Measurements from ENCODE around the gene RHOH. TPM values are rescaled to one million over a fixed set of nuclear protein-coding genes. Genes with fewer than 3 reads are reported as not detected.
A peak's percentile ranks its signal among the peaks of the same experiment; 100 is the strongest.

RHOH gene
- total and polyA plus RNA-seq, 9 of the 15 experiments (the other 6 are each of a cell fraction or from before 2014, with no cell fraction given), result 14.3 to 37.7 (median 23.2) TPM

DNA sequence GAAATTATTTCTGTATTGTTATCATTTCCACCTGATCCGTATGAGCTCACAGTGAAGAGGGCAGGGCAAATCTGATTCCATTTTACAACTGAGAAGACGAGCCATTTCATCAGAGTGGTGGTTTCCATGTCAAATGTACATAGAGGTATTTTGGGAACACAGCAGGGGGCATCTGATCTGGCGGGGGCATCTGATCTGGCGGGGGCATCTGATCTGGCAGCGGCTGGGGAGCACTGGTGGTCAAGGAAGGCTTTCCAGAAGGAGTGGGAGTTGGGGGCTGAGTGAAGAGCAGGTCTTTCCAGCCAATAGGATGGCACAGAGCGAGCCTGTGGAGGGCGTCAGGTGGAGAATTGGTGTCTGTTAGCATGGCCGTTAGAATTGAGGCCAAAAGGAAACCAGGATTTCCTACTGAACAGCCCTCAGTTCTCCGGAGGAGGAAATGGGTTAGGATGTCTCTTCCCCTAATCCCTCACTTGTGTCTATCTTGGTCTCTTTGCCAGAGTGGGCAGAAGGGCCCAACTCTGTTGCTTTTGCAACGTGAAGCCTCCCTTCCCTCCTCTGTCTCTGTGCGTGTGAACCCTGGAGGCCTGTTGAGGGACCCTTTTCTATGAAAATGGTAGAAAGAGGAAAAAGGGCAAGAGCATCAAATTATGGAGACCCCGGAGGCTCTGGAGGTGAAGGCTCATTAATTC is 41.3 kb downstream of the RHOH start (continued):
- peak; percentile 44; the same call in 1 of the 2 replicates for TF ChIP-seq ZNF707 (CRISPR knock-in tag; conservative IDR thresholded peaks at IDR 0.05)
- peak; percentile 85; the same call in 1 of the 2 replicates for TF ChIP-seq ZC3H4 (CRISPR knock-in tag; IDR thresholded peaks at IDR 0.05; ENCODE audit: borderline replicate concordance)
- TF ChIP-seq ZBED1 (IDR thresholded peaks at IDR 0.05), result no peak
- no peak for TF ChIP-seq ZFP30 (CRISPR knock-in tag; IDR thresholded peaks at IDR 0.05; ENCODE audit: borderline replicate concordance)
- TF ChIP-seq NR3C1 (CRISPR knock-in tag; IDR thresholded peaks at IDR 0.05), result no peak
- TF ChIP-seq TRIM28 (IDR thresholded peaks at IDR 0.05), result no peak
- no peak for TF ChIP-seq CBFA2T3 (IDR thresholded peaks at IDR 0.05)
- TF ChIP-seq ZNF253 (CRISPR knock-in tag; conservative IDR thresholded peaks at IDR 0.05), result no peak; the same call in 1 of the 2 replicates
- TF ChIP-seq NFE2 (IDR thresholded peaks at IDR 0.05; ENCODE audit: low read depth), result no peak
- TF ChIP-seq NFRKB (IDR thresholded peaks at IDR 0.05; ENCODE audit: low read depth), result peak; percentile 96; the same call in 1 of the 2 replicates
- no peak for TF ChIP-seq TAF9B (IDR thresholded peaks at IDR 0.05; ENCODE audit: partially characterized antibody)
- TF ChIP-seq FIP1L1 (IDR thresholded peaks at IDR 0.05; ENCODE audit: low read depth, low read length, poor library complexity, severe bottlenecking), result no peak
- TF ChIP-seq ZKSCAN3 (CRISPR knock-in tag; IDR thresholded peaks at IDR 0.05), result peak; percentile 47; the same call in 1 of the 2 replicates
- TF ChIP-seq CAMTA2 (CRISPR knock-in tag; conservative IDR thresholded peaks at IDR 0.05), result no peak
- TF ChIP-seq, protein P1, sequence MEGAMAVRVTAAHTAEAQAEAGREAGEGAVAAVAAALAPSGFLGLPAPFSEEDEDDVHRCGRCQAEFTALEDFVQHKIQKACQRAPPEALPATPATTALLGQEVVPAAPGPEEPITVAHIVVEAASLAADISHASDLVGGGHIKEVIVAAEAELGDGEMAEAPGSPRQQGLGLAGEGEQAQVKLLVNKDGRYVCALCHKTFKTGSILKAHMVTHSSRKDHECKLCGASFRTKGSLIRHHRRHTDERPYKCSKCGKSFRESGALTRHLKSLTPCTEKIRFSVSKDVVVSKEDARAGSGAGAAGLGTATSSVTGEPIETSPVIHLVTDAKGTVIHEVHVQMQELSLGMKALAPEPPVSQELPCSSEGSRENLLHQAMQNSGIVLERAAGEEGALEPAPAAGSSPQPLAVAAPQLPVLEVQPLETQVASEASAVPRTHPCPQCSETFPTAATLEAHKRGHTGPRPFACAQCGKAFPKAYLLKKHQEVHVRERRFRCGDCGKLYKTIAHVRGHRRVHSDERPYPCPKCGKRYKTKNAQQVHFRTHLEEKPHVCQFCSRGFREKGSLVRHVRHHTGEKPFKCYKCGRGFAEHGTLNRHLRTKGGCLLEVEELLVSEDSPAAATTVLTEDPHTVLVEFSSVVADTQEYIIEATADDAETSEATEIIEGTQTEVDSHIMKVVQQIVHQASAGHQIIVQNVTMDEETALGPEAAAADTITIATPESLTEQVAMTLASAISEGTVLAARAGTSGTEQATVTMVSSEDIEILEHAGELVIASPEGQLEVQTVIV (CRISPR knock-in tag; IDR thresholded peaks at IDR 0.05; ENCODE audit: borderline replicate concordance), result peak; percentile 11; the same call in 1 of the 2 replicates
- TF ChIP-seq LCOR (CRISPR knock-in tag; IDR thresholded peaks at IDR 0.05), result 0 out of 2 replicates have a peak, but pooled peaks have one; percentile 29
- peak; percentile 97 for TF ChIP-seq DMBX1 (CRISPR knock-in tag; IDR thresholded peaks at IDR 0.05; ENCODE audit: borderline replicate concordance)
- TF ChIP-seq SRSF9 (IDR thresholded peaks at IDR 0.05; ENCODE audit: borderline replicate concordance, low read depth, low read length), result no peak
- no peak for TF ChIP-seq ZNF217 (CRISPR knock-in tag; IDR thresholded peaks at IDR 0.05)
- no peak for TF ChIP-seq ZNF3 (CRISPR knock-in tag; IDR thresholded peaks at IDR 0.05)
- TF ChIP-seq, protein P2, sequence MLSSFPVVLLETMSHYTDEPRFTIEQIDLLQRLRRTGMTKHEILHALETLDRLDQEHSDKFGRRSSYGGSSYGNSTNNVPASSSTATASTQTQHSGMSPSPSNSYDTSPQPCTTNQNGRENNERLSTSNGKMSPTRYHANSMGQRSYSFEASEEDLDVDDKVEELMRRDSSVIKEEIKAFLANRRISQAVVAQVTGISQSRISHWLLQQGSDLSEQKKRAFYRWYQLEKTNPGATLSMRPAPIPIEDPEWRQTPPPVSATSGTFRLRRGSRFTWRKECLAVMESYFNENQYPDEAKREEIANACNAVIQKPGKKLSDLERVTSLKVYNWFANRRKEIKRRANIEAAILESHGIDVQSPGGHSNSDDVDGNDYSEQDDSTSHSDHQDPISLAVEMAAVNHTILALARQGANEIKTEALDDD (IDR thresholded peaks at IDR 0.05), result no peak
- TF ChIP-seq NFATC3 (IDR thresholded peaks at IDR 0.05), result no peak
- TF ChIP-seq PTBP1 (IDR thresholded peaks at IDR 0.05; ENCODE audit: low read depth, low read length), result no peak
- TF ChIP-seq ARID1B (IDR thresholded peaks at IDR 0.05), result no peak
- TF ChIP-seq TBP (optimal IDR thresholded peaks at IDR 0.05; ENCODE audit: low read depth, low read length), result no peak
- TF ChIP-seq, protein P3, sequence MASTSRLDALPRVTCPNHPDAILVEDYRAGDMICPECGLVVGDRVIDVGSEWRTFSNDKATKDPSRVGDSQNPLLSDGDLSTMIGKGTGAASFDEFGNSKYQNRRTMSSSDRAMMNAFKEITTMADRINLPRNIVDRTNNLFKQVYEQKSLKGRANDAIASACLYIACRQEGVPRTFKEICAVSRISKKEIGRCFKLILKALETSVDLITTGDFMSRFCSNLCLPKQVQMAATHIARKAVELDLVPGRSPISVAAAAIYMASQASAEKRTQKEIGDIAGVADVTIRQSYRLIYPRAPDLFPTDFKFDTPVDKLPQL (IDR thresholded peaks at IDR 0.05; ENCODE audit: extremely low read depth, insufficient read length), result no peak
- no peak for TF ChIP-seq ZNF263 (CRISPR knock-in tag; IDR thresholded peaks at IDR 0.05; ENCODE audit: borderline replicate concordance)
- TF ChIP-seq ELF2 (CRISPR knock-in tag; IDR thresholded peaks at IDR 0.05), result no peak
- TF ChIP-seq ZNF699 (CRISPR knock-in tag; IDR thresholded peaks at IDR 0.05; ENCODE audit: insufficient replicate concordance), result no peak

Data from K562 (cell line).